Measurements from ENCODE around the gene CFAP74.

DNA sequence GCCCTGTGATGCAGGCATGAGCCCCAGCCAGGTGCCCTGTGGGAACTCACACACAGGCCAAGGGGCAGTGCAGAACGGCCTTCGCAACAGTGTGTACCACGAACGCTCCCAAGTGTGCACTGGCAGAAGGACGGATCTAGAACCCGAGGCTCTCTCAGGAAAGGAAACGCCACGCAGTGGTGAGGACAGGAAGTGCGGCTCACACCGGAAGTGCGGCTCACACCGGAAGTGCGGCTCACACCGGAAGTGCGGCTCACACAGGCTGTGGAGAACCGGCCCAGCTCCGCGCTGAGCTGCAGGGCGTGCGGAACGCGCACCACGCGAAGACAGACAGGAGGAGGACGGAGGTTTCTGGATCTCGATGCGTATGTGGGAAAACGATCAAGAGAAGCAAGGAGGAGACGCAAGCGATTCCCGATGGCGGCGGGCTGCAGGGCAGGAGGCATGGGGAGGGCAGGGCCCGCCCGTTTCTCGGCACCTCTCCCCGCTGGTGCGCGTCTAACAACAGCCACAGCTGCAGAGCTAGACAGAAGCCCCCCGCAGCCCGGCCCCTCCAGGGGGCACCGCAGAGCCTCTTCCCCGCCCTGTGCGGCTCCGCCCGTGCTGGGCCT, 48.6 kb downstream of the CFAP74 start:
- TF ChIP-seq, protein P1, sequence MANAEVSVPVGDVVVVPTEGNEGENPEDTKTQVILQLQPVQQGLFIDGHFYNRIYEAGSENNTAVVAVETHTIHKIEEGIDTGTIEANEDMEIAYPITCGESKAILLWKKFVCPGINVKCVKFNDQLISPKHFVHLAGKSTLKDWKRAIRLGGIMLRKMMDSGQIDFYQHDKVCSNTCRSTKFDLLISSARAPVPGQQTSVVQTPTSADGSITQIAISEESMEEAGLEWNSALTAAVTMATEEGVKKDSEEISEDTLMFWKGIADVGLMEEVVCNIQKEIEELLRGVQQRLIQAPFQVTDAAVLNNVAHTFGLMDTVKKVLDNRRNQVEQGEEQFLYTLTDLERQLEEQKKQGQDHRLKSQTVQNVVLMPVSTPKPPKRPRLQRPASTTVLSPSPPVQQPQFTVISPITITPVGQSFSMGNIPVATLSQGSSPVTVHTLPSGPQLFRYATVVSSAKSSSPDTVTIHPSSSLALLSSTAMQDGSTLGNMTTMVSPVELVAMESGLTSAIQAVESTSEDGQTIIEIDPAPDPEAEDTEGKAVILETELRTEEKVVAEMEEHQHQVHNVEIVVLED (CRISPR knock-in tag; IDR thresholded peaks at IDR 0.05; ENCODE audit: borderline replicate concordance), result no peak
- TF ChIP-seq, protein P2, sequence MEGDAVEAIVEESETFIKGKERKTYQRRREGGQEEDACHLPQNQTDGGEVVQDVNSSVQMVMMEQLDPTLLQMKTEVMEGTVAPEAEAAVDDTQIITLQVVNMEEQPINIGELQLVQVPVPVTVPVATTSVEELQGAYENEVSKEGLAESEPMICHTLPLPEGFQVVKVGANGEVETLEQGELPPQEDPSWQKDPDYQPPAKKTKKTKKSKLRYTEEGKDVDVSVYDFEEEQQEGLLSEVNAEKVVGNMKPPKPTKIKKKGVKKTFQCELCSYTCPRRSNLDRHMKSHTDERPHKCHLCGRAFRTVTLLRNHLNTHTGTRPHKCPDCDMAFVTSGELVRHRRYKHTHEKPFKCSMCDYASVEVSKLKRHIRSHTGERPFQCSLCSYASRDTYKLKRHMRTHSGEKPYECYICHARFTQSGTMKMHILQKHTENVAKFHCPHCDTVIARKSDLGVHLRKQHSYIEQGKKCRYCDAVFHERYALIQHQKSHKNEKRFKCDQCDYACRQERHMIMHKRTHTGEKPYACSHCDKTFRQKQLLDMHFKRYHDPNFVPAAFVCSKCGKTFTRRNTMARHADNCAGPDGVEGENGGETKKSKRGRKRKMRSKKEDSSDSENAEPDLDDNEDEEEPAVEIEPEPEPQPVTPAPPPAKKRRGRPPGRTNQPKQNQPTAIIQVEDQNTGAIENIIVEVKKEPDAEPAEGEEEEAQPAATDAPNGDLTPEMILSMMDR (CRISPR knock-in tag; IDR thresholded peaks at IDR 0.05), result peak; percentile 46
- TF ChIP-seq ZNF205 (CRISPR knock-in tag; IDR thresholded peaks at IDR 0.05), result no peak

Measured in HepG2 (cell line).